Measurements from ENCODE around the gene DAB1.

Gene DAB1

GRCh38 chr1:57410508-57410907 is 13.4 kb downstream of the DAB1 start:
- no peak for DNase-seq

GRCh38 chr1:57407928-57408327 is 15.9 kb downstream of the DAB1 start:
- no peak for DNase-seq

GRCh38 chr1:57406428-57406970 is 17.4 kb downstream of the DAB1 start:
- no peak for DNase-seq

- DNase-seq: no peak
Measured at GRCh38 chr1:57404884-57405283, 19.0 kb downstream of the DAB1 start.

GRCh38 chr1:57403201-57403600 is 20.7 kb downstream of the DAB1 start:
- DNase-seq: no peak

GRCh38 chr1:57401671-57402070 is 22.2 kb downstream of the DAB1 start:
- no peak for DNase-seq

- no peak for DNase-seq
Measured at GRCh38 chr1:57400048-57400447, 23.8 kb downstream of the DAB1 start.

- no peak for DNase-seq
Measured at GRCh38 chr1:57393058-57393584, 30.7 kb downstream of the DAB1 start.

- DNase-seq: no peak
Measured at GRCh38 chr1:57385336-57385735, 38.5 kb downstream of the DAB1 start.

GRCh38 chr1:57384901-57385300 is 39.0 kb downstream of the DAB1 start:
- DNase-seq: no peak

GRCh38 chr1:57384284-57384683 is 39.6 kb downstream of the DAB1 start:
- no peak for DNase-seq

- no peak for DNase-seq
Measured at GRCh38 chr1:57381871-57382270, 42.0 kb downstream of the DAB1 start.

- DNase-seq: no peak
Measured at GRCh38 chr1:57381426-57381825, 42.4 kb downstream of the DAB1 start.

GRCh38 chr1:57380923-57381322 is 42.9 kb downstream of the DAB1 start:
- DNase-seq: no peak

- DNase-seq: no peak
Measured at GRCh38 chr1:57378534-57378933, 45.3 kb downstream of the DAB1 start.

- no peak for DNase-seq
Measured at GRCh38 chr1:57377339-57378139, 46.3 kb downstream of the DAB1 start.

- DNase-seq: no peak
Measured at GRCh38 chr1:57376041-57376440, 47.8 kb downstream of the DAB1 start.

- no peak for DNase-seq
Measured at GRCh38 chr1:57369889-57370288, 54.0 kb downstream of the DAB1 start.

GRCh38 chr1:57367945-57368344 is 55.9 kb downstream of the DAB1 start:
- no peak for DNase-seq

- DNase-seq: no peak
Measured at GRCh38 chr1:57363643-57364042, 60.2 kb downstream of the DAB1 start.

- no peak for DNase-seq
Measured at GRCh38 chr1:57363165-57363564, 60.7 kb downstream of the DAB1 start.

- no peak for DNase-seq
Measured at GRCh38 chr1:57362480-57362879, 61.4 kb downstream of the DAB1 start.

- no peak for DNase-seq
Measured at GRCh38 chr1:57361516-57361915, 62.3 kb downstream of the DAB1 start.

- no peak for DNase-seq
Measured at GRCh38 chr1:57360846-57361407, 62.9 kb downstream of the DAB1 start.

All from NCI-H1048 (cell line).